Gastrocnemius medialis (tissue), 4 donors: ENCODE data around the gene FXR2. TPM values are rescaled to one million over a fixed set of nuclear protein-coding genes. Genes with fewer than 3 reads are reported as not detected.

Experiments
- ATAC-seq, 2 donors: fragments of 150-250 bp; one replicate each; pipeline ENCODE4 v1.9.1; 2016
- DNase-seq, 2 donors: peaks; one replicate each; pipeline ENCODE4 v3.0.0-alpha.2; 2019
- H3K27ac ChIP-seq, 4 donors: fragments of 200-600 bp; sonication (generic); 1 replicate in 1 of 4; 2 replicates in 3 of 4; pipeline ENCODE4 v1.5.1; 2016 to 2018; ENCODE audit warnings: mild to moderate bottlenecking in 2 of 4, moderate library complexity in 1 of 4
- H3K27me3 ChIP-seq, 3 donors: fragments of 200-600 bp; sonication (generic) in 2 of 3; 1 replicate in 1 of 3; 2 replicates in 2 of 3; pipeline versions ENCODE4 v1.5.1 to v1.6.0; 2016 to 2019; ENCODE audit warnings: mild to moderate bottlenecking in 1 of 3, moderate library complexity in 1 of 3
- H3K36me3 ChIP-seq, 2 donors: fragments of 200-600 bp; sonication (generic) in 1 of 2; one replicate each; pipeline ENCODE4 v1.5.1; 2017 to 2018
- H3K4me1 ChIP-seq, 2 donors: fragments of 200-600 bp; sonication (generic) in 1 of 2; one replicate each; pipeline ENCODE4 v1.5.1; 2016 to 2017; ENCODE audit warnings: mild to moderate bottlenecking in 2 of 2
- H3K4me3 ChIP-seq, 4 donors: fragments of 200-600 bp; sonication (generic) in 3 of 4; 1 replicate in 1 of 4; 2 replicates in 3 of 4; pipeline ENCODE4 v1.5.1; 2016 to 2019; ENCODE audit warnings: mild to moderate bottlenecking in 2 of 4
- H3K9me3 ChIP-seq, 3 donors: fragments of 200-600 bp; sonication (generic) in 2 of 3; 1 replicate in 1 of 3; 2 replicates in 2 of 3; pipeline ENCODE4 v1.5.1; 2016 to 2019
- CTCF ChIP-seq, 5 experiments: fragments of 450-650 bp in 3 of 5; fragments of 200-600 bp in 2 of 5; sonication (generic) in 2 of 5; IDR thresholded peaks in 4 of 5; conservative IDR thresholded peaks in 1 of 5; 1 replicate in 4 of 5; 2 replicates in 1 of 5; pipeline ENCODE4 v1.5.1; 2016 to 2019; ENCODE audit warnings: antibody characterized with exemption in 5 of 5, mild to moderate bottlenecking in 3 of 5, moderate library complexity in 3 of 5
- POLR2A ChIP-seq, 2 donors: fragments of 450-650 bp; IDR thresholded peaks; one replicate each; pipeline ENCODE4 v1.6.1; 2017; ENCODE audit warnings: antibody characterized with exemption in 2 of 2, mild to moderate bottlenecking in 2 of 2, moderate library complexity in 2 of 2
- in situ Hi-C, 4 donors: fragments of 200-750 bp; cut with MboI; loops; one replicate each; pipeline versions ENCODE4 v1.15.0 to v1.8.0; 2017; ENCODE audit warnings: low sequenced_read_pairs in 4 of 4
- intact Hi-C: fragments of 100-400 bp; cut with DNase I; formaldehyde crosslinking; loops from one replicate; pipeline ENCODE4 v1.15.1; 2023; ENCODE audit warnings: low total_unique reads
- total RNA-seq, 4 donors: library from RNA; depleted of rRNA; stranded (reverse); fragments of >200 nt; gene quantifications; one replicate each; pipeline versions ENCODE4 v1.1.0 to v1.2.3, GENCODE V29; 2016

FXR2 gene
- total RNA-seq, 4 donors from 2014 or later: 100 to 174 (median 140) TPM

GRCh38 chr17:7552621-7553051 lies 62.1 kb downstream of the FXR2 start:
- Histone ChIP-seq H3K4me1 (peaks cover 9 to 18% of the 10 kb centered on the region in 2 donors), H3K27me3 (no peaks in the 10 kb centered on the region), H3K4me3 (no peak overlapping the region), H3K9me3 (no peaks in the 10 kb centered on the region), H3K27ac (no peak overlapping the region), H3K36me3 (no peaks in the 10 kb centered on the region)
- ATAC-seq (no peak), DNase-seq (no peak)
- in situ Hi-C loops (loop anchor here in 1 of 4 donors (10.0 to 25.0 kb wide), 2 partner anchors 48 to 115 kb away; partner anchors contain the start of genes CHRNB1, FGF11, SPEM2 and SPEM3), intact Hi-C loops (no loop called here)
- TF ChIP-seq POLR2A (IDR thresholded peaks at IDR 0.05): no peak
- no peak for TF ChIP-seq CTCF (IDR thresholded peaks at IDR 0.05 in 4 of 5, conservative IDR thresholded peaks at IDR 0.05 in 1 of 5)

- in situ Hi-C loops: loop anchor here in 1 of 4 donors (10.0 to 25.0 kb wide), 2 partner anchors 47 to 114 kb away; partner anchors contain the start of genes CHRNB1, FGF11, SPEM2 and SPEM3
- no peak overlapping the region for H3K27ac ChIP-seq
Measured at GRCh38 chr17:7551396-7551795, 63.3 kb downstream of the FXR2 start.

GRCh38 chr17:7550344-7550743 lies 64.4 kb downstream of the FXR2 start:
- H3K36me3 ChIP-seq: no peaks in the 10 kb centered on the region
- peak overlapping the region in 3 of 4 donors; percentile 62 to 81 (median 81) for H3K27ac ChIP-seq
- no peak for DNase-seq
- TF ChIP-seq CTCF (IDR thresholded peaks at IDR 0.05 in 4 of 5, conservative IDR thresholded peaks at IDR 0.05 in 1 of 5) (no peak), POLR2A (IDR thresholded peaks at IDR 0.05) (no peak)
- in situ Hi-C loops (loop anchor here in 1 of 4 donors (10.0 to 25.0 kb wide), 2 partner anchors 46 to 113 kb away; partner anchors contain the start of genes CHRNB1, FGF11, SPEM2 and SPEM3), intact Hi-C loops (no loop called here)
- ATAC-seq: no peak
- H3K9me3 ChIP-seq: no peaks in the 10 kb centered on the region
- H3K4me3 ChIP-seq: no peak overlapping the region
- H3K4me1 ChIP-seq: peaks cover 4 to 13% of the 10 kb centered on the region in 2 donors
- no peaks in the 10 kb centered on the region for H3K27me3 ChIP-seq

More at GRCh38 chr17:7551396-7551795, 63.3 kb downstream of the FXR2 start:
- no peak for DNase-seq
- no peak overlapping the region for H3K4me3 ChIP-seq
- TF ChIP-seq CTCF (IDR thresholded peaks at IDR 0.05 in 4 of 5, conservative IDR thresholded peaks at IDR 0.05 in 1 of 5) (no peak), POLR2A (IDR thresholded peaks at IDR 0.05) (no peak)
- no peak for ATAC-seq
- H3K27me3 ChIP-seq: no peaks in the 10 kb centered on the region
- H3K9me3 ChIP-seq: no peaks in the 10 kb centered on the region
- peaks cover 4 to 13% of the 10 kb centered on the region in 2 donors for H3K4me1 ChIP-seq
- H3K36me3 ChIP-seq: no peaks in the 10 kb centered on the region
- intact Hi-C loops: no loop called here

GRCh38 chr17:7549401-7550055 lies 65.2 kb downstream of the FXR2 start:
- intact Hi-C loops: no loop called here
- no peaks in the 10 kb centered on the region for H3K36me3 ChIP-seq
- no peaks in the 10 kb centered on the region for H3K9me3 ChIP-seq
- H3K27ac ChIP-seq: peak overlapping the region; percentile 62 to 81 (median 76)
- H3K4me3 ChIP-seq: peak overlapping the region; percentile 62 to 85 (median 66)
- TF ChIP-seq CTCF (IDR thresholded peaks at IDR 0.05 in 4 of 5, conservative IDR thresholded peaks at IDR 0.05 in 1 of 5) (peak in 1 of 5 experiments; percentile 1), POLR2A (IDR thresholded peaks at IDR 0.05) (no peak)
- in situ Hi-C loops: loop anchor here in 2 of 4 donors (10.0 to 25.0 kb wide), 3 partner anchors 45 to 187 kb away; partner anchors contain the start of genes CHRNB1 (in 1 of the 2), FGF11 (in 1 of the 2), KCTD11 (in 1 of the 2) and SPEM2 (in 1 of the 2)
- peaks cover 4 to 13% of the 10 kb centered on the region in 2 donors for H3K4me1 ChIP-seq
- ATAC-seq (peak; percentile 36 to 52), DNase-seq (no peak)
- H3K27me3 ChIP-seq: no peaks in the 10 kb centered on the region
